C4-2B (cell line): Measurements from ENCODE around the gene ZMYND11.
"Not testable (repeated sequence)": the region's sequence is repeated elsewhere in the genome, so short reads cannot be mapped to it uniquely, and the experiment has no call there.

Source experiments
- H3K27ac ChIP-seq: fragments of 450-650 bp; 2 replicates; pipeline ENCODE4 v1.5.1; 2017
- CTCF ChIP-seq: fragments of 450-650 bp; conservative IDR thresholded peaks from 2 replicates; pipeline ENCODE4 v1.5.1; 2017; ENCODE audit warnings: mild to moderate bottlenecking
- ZFX ChIP-seq: fragments of 450-650 bp; IDR thresholded peaks from 2 replicates; pipeline ENCODE4 v1.6.1; 2017

The ZMYND11 gene

DNA sequence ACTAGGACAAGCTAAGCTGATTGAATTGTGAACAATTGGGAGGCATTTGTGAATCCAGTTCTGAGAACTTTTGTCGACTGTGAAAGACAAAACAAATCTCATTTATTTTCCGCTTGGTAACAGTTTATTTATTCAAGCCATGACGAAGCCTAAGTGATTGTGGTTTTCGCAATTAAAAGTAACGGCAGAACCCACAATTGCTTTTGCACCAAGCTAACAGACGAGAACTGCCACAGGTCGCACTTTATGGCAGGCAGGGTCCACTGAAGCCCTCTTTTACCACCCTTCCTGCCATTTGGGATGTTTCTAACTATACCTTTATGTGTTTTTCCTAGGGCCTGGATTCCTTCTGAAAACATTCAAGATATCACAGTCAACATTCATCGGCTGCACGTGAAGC is 111.2 kb downstream of the ZMYND11 start:
- TF ChIP-seq ZFX: no peak
- TF ChIP-seq CTCF: no peak
- no peak overlapping the region for H3K27ac ChIP-seq

DNA sequence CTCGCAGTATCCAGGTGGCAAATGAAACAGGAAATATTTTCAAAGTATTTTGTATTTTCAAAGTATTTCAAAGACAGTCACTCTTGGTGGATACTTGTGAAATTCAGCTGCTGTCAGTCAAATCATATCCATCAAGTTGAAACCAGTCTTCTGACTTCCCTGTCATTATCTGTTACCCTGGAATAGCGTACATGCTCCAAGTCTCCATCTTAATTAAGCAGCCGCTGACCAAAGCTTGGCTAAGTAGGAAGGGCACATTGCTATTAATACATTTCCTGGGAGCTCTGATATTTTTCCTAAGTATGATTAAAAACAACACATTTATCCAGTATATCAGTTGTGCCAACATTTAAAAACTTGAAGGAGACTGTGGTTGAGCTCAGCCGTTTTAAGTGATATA is 112.2 kb downstream of the ZMYND11 start:
- TF ChIP-seq CTCF (no peak), ZFX (no peak)
- H3K27ac ChIP-seq: no peak overlapping the region

DNA sequence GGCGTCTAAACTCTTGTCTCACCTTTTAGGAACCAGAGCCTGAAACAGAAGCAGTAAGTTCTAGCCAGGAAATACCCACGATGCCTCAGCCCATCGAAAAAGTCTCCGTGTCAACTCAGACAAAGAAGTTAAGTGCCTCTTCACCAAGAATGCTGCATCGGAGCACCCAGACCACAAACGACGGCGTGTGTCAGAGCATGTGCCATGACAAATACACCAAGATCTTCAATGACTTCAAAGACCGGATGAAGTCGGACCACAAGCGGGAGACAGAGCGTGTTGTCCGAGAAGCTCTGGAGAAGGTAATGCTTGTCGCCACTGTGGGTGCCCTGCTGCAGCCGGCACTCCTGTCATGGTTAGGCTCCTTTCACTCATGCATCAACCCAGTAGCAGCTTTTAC is 113.1 kb downstream of the ZMYND11 start:
- no peak overlapping the region for H3K27ac ChIP-seq
- no peak for TF ChIP-seq CTCF
- TF ChIP-seq ZFX: no peak

GRCh38 chr10:251982-252582 is 116.8 kb downstream of the ZMYND11 start:
- no peak overlapping the region for H3K27ac ChIP-seq
- no peak for TF ChIP-seq ZFX
- TF ChIP-seq CTCF: no peak

GRCh38 chr10:260819-261429 is 125.7 kb downstream of the ZMYND11 start:
- no peak overlapping the region for H3K27ac ChIP-seq
- TF ChIP-seq CTCF: no peak
- TF ChIP-seq ZFX: no peak

DNA sequence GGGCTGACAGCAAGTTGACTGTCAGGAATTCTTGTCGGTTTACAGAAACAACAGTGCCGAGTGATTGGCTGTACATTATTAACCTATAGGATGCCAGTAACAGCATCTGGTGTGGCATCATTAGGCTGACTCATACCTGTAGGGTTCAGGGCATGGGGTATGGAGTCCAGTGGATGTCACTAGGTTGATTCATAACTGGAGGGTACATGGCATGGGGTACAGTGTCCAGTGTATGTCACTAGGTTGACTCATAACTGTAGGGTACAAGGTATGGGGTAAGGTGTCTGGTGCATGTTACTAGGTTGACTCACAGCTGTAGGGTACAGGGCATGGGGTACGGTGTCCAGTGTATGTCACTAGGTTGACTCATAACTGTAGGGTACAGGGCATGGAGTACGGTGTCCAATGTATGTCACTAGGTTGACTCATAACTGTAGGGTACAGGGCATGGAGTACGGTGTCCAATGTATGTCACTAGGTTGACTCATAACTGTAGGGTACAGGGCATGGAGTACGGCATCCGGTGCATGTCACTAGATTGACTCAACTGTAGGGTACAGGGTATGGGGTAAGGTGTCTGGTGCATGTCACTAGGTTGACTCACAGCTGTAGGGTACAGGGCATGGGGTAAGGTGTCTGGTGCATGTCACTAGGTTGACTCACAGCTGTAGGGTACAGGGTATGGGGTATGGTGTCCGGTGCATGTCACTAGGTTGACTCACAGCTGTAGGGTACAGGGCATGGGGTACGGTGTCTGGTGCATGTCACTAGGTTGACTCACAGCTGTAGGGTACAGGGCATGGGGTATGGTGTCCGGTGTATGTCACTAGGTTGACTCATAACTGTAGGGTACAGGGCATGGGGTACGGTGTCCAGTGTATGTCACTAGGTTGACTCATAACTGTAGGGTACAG is 129.2 kb downstream of the ZMYND11 start:
- H3K27ac ChIP-seq: not testable (repeated sequence)

DNA sequence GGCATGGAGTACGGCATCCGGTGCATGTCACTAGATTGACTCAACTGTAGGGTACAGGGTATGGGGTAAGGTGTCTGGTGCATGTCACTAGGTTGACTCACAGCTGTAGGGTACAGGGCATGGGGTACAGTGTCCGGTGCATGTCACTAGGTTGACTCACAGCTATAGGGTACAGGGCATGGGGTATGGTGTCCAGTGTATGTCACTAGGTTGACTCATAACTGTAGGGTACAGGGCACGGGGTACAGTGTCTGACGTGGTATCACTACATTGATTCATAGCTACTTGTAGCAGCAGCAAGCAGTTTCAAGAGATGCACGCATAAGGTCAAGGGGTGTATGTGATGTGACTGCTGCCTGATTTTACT is 129.8 kb downstream of the ZMYND11 start:
- not testable (repeated sequence) for H3K27ac ChIP-seq

GRCh38 chr10:265816-266588 is 130.7 kb downstream of the ZMYND11 start:
- H3K27ac ChIP-seq: not testable (repeated sequence)
